HFF-Myc (cell line): ENCODE data around the gene SKOR1.

Source experiments
- DNase-seq: peaks from one replicate; pipeline ENCODE4 v3.0.0-alpha.2; 2011; ENCODE audit warnings: low read depth; ENCODE audit errors: extremely low read depth
- H3K4me3 ChIP-seq: replicated peaks from 2 replicates; pipeline ENCODE4 v1.5.1; 2011; ENCODE audit warnings: low read depth, mild to moderate bottlenecking, control low read depth, low read length
- TF ChIP-seq, protein P1 (sequence below): IDR thresholded peaks from 2 replicates; pipeline ENCODE4 v1.5.1; 2012; ENCODE audit warnings: mild to moderate bottlenecking, low read depth, low read length, control low read depth; ENCODE audit errors: missing control alignments

The SKOR1 gene

DNA sequence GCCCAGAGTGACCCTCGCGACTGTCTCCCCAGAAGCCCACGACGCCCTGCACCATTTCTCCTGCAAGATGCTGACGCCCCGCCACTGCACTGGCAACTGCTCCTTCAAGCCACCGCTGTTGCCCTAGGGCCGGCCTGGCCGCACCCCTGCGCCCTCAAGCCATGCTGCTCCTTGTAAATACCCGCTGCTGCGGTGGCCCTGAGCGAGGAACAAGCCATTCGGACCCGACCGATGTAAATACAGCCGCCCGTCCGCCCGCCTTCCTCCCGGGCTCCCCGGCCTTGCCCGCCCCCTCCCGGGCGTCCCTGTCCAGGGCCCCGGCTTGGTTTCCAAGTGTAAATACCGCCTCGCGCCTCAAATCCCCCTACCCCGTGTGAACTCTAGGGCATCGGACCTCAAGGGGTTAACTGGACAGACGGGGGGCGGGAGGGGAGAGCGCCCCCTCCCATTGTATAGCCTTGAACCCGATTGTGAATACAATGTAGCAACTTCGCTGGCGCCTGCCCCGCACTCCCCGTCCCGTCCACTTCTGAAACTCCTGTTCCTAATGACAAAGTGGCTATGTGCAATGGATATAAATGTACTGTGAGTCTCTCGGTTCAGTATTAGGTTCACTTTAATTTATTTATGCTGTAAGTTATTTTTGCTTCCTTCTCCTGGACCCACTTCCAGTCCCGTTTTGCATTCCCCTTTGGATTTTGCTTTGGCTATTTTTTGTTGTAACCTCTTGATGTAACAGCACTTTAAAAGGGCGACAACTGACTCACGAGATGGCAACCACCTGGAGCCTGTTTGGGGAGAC, 8.6 kb downstream of the SKOR1 start:
- no peak overlapping the region for H3K4me3 ChIP-seq
- TF ChIP-seq, protein P1, sequence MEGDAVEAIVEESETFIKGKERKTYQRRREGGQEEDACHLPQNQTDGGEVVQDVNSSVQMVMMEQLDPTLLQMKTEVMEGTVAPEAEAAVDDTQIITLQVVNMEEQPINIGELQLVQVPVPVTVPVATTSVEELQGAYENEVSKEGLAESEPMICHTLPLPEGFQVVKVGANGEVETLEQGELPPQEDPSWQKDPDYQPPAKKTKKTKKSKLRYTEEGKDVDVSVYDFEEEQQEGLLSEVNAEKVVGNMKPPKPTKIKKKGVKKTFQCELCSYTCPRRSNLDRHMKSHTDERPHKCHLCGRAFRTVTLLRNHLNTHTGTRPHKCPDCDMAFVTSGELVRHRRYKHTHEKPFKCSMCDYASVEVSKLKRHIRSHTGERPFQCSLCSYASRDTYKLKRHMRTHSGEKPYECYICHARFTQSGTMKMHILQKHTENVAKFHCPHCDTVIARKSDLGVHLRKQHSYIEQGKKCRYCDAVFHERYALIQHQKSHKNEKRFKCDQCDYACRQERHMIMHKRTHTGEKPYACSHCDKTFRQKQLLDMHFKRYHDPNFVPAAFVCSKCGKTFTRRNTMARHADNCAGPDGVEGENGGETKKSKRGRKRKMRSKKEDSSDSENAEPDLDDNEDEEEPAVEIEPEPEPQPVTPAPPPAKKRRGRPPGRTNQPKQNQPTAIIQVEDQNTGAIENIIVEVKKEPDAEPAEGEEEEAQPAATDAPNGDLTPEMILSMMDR = peak; percentile 58
- no peak for DNase-seq

DNA sequence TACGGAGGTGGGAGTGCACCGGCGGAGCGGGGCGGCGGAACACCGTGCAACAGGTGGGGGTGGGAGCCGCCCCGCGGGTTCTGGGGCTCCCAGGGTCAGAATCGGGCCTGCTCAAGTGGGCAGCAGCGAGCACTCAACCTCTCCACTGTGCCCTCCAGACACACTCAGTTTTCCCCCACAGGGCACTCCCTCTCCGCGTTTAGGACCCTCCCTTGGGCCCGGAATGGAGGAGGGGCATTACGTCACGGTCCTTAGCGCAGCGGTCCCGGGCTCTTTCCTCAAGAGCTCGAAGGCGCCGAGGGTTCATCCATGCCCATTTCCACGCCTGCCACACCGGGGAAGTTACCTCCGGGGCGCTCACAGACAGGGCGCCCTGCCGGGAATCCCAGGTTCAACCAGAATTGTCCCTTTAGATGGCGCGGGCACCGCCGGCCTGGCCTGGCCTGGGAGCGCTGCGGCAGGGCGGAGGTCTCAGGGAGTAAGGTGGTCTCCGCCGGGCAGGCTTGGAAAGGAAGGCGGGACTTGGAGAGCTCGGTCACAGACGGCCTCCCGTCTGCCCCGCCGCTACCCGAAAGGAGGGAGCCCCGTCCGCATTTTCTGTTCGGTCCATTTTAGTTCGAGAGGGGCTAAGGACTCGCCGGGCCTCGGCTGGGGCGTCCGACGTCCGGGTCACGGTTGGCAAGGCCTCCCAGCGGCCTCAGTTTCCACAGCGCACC, 9.4 kb downstream of the SKOR1 start:
- DNase-seq = no peak
- peak overlapping the region; percentile 13; the same call in 1 of the 2 replicates for H3K4me3 ChIP-seq
- TF ChIP-seq, protein P1 = no peak

DNA sequence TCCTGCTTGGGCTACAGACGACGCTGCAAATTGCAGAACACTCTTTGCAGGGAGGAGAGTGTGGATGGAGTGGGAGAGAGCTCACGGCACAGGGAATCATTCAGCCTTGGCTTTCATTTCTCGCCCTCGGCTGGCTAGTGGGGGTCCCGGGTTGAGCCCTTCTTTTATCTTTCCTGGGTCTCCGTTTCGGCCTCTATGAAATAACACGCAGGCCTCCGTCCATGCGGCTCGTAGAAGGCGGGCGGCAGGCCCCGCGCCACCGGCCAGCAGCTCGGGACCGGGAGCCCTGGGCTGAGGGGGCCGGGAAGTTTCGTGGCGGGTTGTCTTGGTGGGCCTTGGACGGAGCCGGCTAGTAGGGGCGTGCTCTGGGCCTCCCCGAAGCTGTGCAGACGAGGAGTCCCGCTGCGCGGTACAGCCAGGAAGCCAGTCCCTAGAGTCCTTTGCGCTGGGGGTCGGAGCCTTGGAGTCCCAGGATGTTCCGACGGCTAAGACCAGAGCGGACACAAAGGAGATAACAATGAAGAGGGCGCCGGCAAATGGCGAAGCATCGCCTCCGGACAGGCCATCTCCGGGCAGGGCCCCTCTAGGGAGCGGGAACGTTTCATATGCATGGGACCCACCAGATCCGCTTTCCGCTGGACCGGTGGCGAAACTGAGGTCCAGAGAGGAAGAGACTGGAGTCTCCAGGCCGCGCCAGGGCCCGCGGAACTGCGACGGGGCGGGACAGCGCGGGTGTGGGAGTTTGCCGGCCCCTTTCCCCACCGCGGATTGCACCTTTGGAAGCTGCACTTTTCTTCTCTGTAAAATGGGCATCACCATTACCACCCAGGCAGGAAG, 10.2 kb downstream of the SKOR1 start:
- TF ChIP-seq, protein P1 = no peak
- no peak for DNase-seq
- H3K4me3 ChIP-seq = peak overlapping the region; percentile 16

DNA sequence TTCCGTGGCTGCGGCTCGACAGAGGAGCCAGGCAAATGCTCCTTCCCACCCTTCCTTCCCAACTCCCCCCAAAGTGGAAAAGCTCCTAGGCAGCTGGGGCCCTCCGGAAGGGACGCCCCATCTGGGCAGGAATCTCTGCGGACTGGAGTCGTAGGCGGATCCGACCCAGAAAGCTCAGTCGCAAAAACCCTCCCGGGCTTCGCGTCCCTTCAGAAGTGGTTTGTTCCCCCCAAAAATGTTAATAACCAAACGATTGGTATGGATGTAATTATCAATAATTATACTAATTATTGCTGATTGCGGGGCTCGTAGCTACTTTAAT, 10.8 kb downstream of the SKOR1 start:
- peak overlapping the region; percentile 16 for H3K4me3 ChIP-seq
- DNase-seq = no peak
- TF ChIP-seq, protein P1 = no peak

DNA sequence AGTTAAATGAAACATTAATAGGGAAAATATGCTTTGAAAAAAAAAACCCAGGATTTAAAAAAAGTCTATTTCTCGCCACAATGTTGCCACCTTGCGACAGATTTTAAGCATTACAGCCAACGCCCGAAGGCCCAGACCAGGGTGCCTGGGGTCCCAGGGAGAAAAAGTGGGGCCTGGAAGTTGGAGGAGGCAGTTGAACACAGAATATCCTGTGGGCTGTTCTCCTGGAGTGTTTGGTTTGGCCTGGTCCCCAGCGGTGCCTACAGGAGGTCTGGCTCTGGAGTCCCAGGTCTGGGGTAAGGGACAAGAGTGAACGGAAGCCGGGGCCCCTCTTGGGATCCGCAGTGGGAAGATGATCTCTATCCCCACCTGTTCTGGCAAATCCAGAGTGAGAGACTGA, 11.2 kb downstream of the SKOR1 start:
- H3K4me3 ChIP-seq = peak overlapping the region; percentile 16
- DNase-seq = no peak
- TF ChIP-seq, protein P1 = peak; percentile 67

DNA sequence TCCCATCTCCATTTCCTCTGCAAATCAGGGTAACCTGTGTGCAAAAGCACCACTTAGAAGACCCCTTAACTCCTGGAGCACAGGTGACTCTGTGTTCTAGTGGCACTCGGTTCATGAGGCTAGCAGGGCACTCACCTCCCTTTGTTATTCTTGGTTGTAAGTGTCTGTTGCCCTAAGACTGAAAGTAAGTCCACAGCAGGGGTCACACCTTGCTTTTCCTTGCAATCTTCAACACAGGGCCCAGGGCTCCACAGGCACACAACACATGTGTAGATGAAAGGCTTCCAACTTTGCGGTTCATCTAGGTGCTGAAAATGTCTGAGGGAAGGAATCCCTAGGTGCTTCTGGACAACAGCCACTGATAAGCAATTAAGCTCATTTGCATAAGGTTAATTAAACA, 11.6 kb downstream of the SKOR1 start:
- no peak overlapping the region for H3K4me3 ChIP-seq
- TF ChIP-seq, protein P1 = no peak
- DNase-seq = no peak
